HL-60 (cell line): ENCODE measurements around the gene C4BPB.

Source experiments
- GABPA ChIP-seq: IDR thresholded peaks from 2 replicates; pipeline ENCODE4 v1.6.1; 2012; ENCODE audit warnings: low read depth
- POLR2AphosphoS5 ChIP-seq: IDR thresholded peaks from 2 replicates; pipeline ENCODE4 v1.6.1; 2012; ENCODE audit warnings: low read depth
- SPI1 ChIP-seq: IDR thresholded peaks from 2 replicates; pipeline ENCODE4 v1.6.1; 2012; ENCODE audit warnings: low read depth, mild to moderate bottlenecking, borderline replicate concordance
- TF ChIP-seq, protein P1 (sequence below): IDR thresholded peaks from one replicate; pipeline ENCODE4 v1.5.1; 2011; ENCODE audit warnings: low read length, control low read depth, inconsistent platforms; ENCODE audit not compliant: insufficient read depth
- TF ChIP-seq, protein P2 (sequence below): IDR thresholded peaks from 2 replicates; pipeline ENCODE4 v1.6.1; 2012; ENCODE audit warnings: low read depth; ENCODE audit not compliant: insufficient replicate concordance

DNA sequence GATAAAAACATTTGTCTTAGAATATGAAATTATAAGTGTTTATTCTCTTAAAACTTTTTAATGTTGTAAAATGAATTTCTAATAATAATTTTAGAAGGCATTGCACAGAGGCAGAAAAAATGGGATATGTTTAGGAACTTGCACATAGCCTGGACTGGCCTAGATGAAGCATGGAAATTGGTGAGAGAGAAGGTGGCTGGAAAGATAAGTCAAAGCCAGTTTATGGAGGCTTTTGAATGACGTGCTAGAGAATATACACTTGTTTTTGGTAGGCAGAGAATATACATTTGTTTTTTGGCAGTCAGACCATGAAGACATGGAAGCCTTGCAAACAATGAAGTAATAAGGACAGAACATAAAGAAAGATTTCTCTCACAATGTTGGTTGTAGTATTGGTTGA is 13.1 kb downstream of the C4BPB start:
- TF ChIP-seq, protein P1, sequence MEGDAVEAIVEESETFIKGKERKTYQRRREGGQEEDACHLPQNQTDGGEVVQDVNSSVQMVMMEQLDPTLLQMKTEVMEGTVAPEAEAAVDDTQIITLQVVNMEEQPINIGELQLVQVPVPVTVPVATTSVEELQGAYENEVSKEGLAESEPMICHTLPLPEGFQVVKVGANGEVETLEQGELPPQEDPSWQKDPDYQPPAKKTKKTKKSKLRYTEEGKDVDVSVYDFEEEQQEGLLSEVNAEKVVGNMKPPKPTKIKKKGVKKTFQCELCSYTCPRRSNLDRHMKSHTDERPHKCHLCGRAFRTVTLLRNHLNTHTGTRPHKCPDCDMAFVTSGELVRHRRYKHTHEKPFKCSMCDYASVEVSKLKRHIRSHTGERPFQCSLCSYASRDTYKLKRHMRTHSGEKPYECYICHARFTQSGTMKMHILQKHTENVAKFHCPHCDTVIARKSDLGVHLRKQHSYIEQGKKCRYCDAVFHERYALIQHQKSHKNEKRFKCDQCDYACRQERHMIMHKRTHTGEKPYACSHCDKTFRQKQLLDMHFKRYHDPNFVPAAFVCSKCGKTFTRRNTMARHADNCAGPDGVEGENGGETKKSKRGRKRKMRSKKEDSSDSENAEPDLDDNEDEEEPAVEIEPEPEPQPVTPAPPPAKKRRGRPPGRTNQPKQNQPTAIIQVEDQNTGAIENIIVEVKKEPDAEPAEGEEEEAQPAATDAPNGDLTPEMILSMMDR = no peak
- no peak for TF ChIP-seq POLR2AphosphoS5
- no peak for TF ChIP-seq SPI1
- TF ChIP-seq, protein P2, sequence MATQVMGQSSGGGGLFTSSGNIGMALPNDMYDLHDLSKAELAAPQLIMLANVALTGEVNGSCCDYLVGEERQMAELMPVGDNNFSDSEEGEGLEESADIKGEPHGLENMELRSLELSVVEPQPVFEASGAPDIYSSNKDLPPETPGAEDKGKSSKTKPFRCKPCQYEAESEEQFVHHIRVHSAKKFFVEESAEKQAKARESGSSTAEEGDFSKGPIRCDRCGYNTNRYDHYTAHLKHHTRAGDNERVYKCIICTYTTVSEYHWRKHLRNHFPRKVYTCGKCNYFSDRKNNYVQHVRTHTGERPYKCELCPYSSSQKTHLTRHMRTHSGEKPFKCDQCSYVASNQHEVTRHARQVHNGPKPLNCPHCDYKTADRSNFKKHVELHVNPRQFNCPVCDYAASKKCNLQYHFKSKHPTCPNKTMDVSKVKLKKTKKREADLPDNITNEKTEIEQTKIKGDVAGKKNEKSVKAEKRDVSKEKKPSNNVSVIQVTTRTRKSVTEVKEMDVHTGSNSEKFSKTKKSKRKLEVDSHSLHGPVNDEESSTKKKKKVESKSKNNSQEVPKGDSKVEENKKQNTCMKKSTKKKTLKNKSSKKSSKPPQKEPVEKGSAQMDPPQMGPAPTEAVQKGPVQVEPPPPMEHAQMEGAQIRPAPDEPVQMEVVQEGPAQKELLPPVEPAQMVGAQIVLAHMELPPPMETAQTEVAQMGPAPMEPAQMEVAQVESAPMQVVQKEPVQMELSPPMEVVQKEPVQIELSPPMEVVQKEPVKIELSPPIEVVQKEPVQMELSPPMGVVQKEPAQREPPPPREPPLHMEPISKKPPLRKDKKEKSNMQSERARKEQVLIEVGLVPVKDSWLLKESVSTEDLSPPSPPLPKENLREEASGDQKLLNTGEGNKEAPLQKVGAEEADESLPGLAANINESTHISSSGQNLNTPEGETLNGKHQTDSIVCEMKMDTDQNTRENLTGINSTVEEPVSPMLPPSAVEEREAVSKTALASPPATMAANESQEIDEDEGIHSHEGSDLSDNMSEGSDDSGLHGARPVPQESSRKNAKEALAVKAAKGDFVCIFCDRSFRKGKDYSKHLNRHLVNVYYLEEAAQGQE = no peak
- TF ChIP-seq GABPA = no peak
